Measurements from ENCODE around the gene ARID1B. TPM values are rescaled to one million over a fixed set of nuclear protein-coding genes. Genes with fewer than 3 reads are reported as not detected.

Gene ARID1B
- total RNA-seq, 1 donor from 2014 or later, result 155 TPM

GRCh38 chr6:157239148-157239547 is 462.0 kb downstream of the ARID1B start:
- Mint-ChIP-seq H3K4me3 (no peak overlapping the region), H3K27me3 (ENCODE audit: low read depth) (peaks cover 49% of the 10 kb centered on the region), H3K27ac (no peak overlapping the region), H3K36me3 (no peaks in the 10 kb centered on the region), H3K4me1 (peaks cover 31% of the 10 kb centered on the region), H3K9me3 (no peaks in the 10 kb centered on the region)
- TF ChIP-seq CTCF (IDR thresholded peaks at IDR 0.05; ENCODE audit: unreplicated experiment), result no peak
- no peak for DNase-seq (ENCODE audit: low spot score in 2 of 2, unreplicated experiment in 2 of 2)

- no peaks in the 10 kb centered on the region for H3K36me3 Mint-ChIP-seq
- H3K27me3 Mint-ChIP-seq (ENCODE audit: low read depth), result peaks cover 44% of the 10 kb centered on the region
- H3K27ac Mint-ChIP-seq, result no peak overlapping the region
- H3K9me3 Mint-ChIP-seq, result no peaks in the 10 kb centered on the region
- peaks cover 33% of the 10 kb centered on the region for H3K4me1 Mint-ChIP-seq
- no peak for DNase-seq (ENCODE audit: low spot score in 2 of 2, unreplicated experiment in 2 of 2)
- no peak for TF ChIP-seq CTCF (IDR thresholded peaks at IDR 0.05; ENCODE audit: unreplicated experiment)
- H3K4me3 Mint-ChIP-seq, result no peak overlapping the region
Measured at GRCh38 chr6:157239671-157240058, 462.5 kb downstream of the ARID1B start.

GRCh38 chr6:157240059-157240959 is 463.1 kb downstream of the ARID1B start:
- H3K27ac Mint-ChIP-seq, result no peak overlapping the region
- DNase-seq (ENCODE audit: low spot score in 2 of 2, unreplicated experiment in 2 of 2), result no peak
- H3K4me3 Mint-ChIP-seq, result peak overlapping the region; percentile 35
- no peaks in the 10 kb centered on the region for H3K9me3 Mint-ChIP-seq
- peaks cover 36% of the 10 kb centered on the region for H3K4me1 Mint-ChIP-seq
- no peaks in the 10 kb centered on the region for H3K36me3 Mint-ChIP-seq
- TF ChIP-seq CTCF (IDR thresholded peaks at IDR 0.05; ENCODE audit: unreplicated experiment), result no peak
- peaks cover 37% of the 10 kb centered on the region for H3K27me3 Mint-ChIP-seq (ENCODE audit: low read depth)

- no peak for DNase-seq (ENCODE audit: low spot score in 2 of 2, unreplicated experiment in 2 of 2)
- Mint-ChIP-seq H3K9me3 (no peaks in the 10 kb centered on the region), H3K27ac (no peak overlapping the region), H3K4me3 (no peak overlapping the region), H3K27me3 (ENCODE audit: low read depth) (peaks cover 32% of the 10 kb centered on the region), H3K36me3 (no peaks in the 10 kb centered on the region), H3K4me1 (peaks cover 31% of the 10 kb centered on the region)
- TF ChIP-seq CTCF (IDR thresholded peaks at IDR 0.05; ENCODE audit: unreplicated experiment), result no peak
Measured at GRCh38 chr6:157240960-157241311, 463.8 kb downstream of the ARID1B start.

GRCh38 chr6:157242791-157243190 is 465.6 kb downstream of the ARID1B start:
- no peak overlapping the region for H3K27ac Mint-ChIP-seq
- no peak overlapping the region for H3K4me3 Mint-ChIP-seq
- H3K27me3 Mint-ChIP-seq (ENCODE audit: low read depth), result peaks cover 22% of the 10 kb centered on the region
- H3K4me1 Mint-ChIP-seq, result peaks cover 25% of the 10 kb centered on the region
- no peak for TF ChIP-seq CTCF (IDR thresholded peaks at IDR 0.05; ENCODE audit: unreplicated experiment)
- no peaks in the 10 kb centered on the region for H3K9me3 Mint-ChIP-seq
- no peak for DNase-seq (ENCODE audit: low spot score in 2 of 2, unreplicated experiment in 2 of 2)
- no peaks in the 10 kb centered on the region for H3K36me3 Mint-ChIP-seq
